NT2/D1 (cell line): ENCODE results near the gene COA8.

Experiments
- SUZ12 ChIP-seq: IDR thresholded peaks from 2 replicates; pipeline ENCODE4 v1.6.1; 2011; ENCODE audit not compliant: insufficient read length, insufficient read depth; ENCODE audit errors: extremely low read depth
- YY1 ChIP-seq: IDR thresholded peaks from 2 replicates; pipeline ENCODE4 v1.6.1; 2011; ENCODE audit not compliant: insufficient read length, insufficient read depth
- ZNF274 ChIP-seq: IDR thresholded peaks from 2 replicates; pipeline ENCODE4 v1.6.1; 2011; ENCODE audit warnings: mild to moderate bottlenecking, low read depth, low read length

GRCh38 chr14:103569408-103569807, 6.6 kb downstream of the COA8 start:
- TF ChIP-seq SUZ12 (no peak), YY1 (no peak), ZNF274 (no peak)
